Measurements from ENCODE around the gene SPRY1.

GRCh38 chr4:123379392-123379791, 17.2 kb upstream of the SPRY1 start:
- TF ChIP-seq CTCF (IDR thresholded peaks at IDR 0.05; ENCODE audit: low read depth, low read length, missing input control) (no peak), HNF4A (conservative IDR thresholded peaks at IDR 0.05) (no peak), JUND (IDR thresholded peaks at IDR 0.05) (no peak), SP1 (IDR thresholded peaks at IDR 0.05) (no peak), ZBTB33 (IDR thresholded peaks at IDR 0.05) (no peak), YY1 (IDR thresholded peaks at IDR 0.05) (no peak), MAX (IDR thresholded peaks at IDR 0.05) (no peak), RAD21 (IDR thresholded peaks at IDR 0.05) (no peak), REST (IDR thresholded peaks at IDR 0.05) (no peak)

All from liver (tissue), 3 donors.